Measurements from ENCODE around the gene FLT1. TPM values are rescaled to one million over a fixed set of nuclear protein-coding genes. Genes with fewer than 3 reads are reported as not detected.

Gene FLT1
- polyA plus RNA-seq, 2 of the 4 experiments (the other 2 are of a cell fraction): not detected

DNA sequence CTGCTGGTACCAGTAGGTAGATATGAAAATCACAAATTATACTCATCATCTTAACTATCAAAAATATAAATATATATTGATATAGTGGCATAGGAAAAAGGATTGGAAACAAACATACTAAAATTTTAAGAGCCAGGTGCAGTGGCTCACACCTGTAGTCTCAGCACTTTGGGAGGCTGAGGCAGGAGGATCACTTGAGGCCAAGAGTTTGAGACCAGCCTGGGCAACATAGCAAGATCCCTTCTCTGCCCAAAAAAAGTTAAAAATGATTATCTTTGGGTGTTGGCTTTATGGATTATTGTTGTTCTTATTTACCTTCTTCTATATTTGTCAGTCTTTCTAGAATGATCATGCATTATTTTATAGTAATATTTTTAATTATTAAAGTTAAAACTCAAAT lies 53.4 kb downstream of the FLT1 start:
- Histone ChIP-seq H3K4me2 (no peak overlapping the region), H3K9me3 (no peaks in the 10 kb centered on the region), H3K4me1 (no peaks in the 10 kb centered on the region), H3K4me3 (no peak overlapping the region), H3K27ac (no peak overlapping the region)
- ATAC-seq (no peak), DNase-seq (ENCODE audit: low read depth in 1 of 2, low spot score in 1 of 2) (no peak), FAIRE-seq (no peak)
- CTCF ChIA-PET: no interaction called here
- POLR2A ChIA-PET: no interaction called here
- no peak for TF ChIP-seq JUN (IDR thresholded peaks at IDR 0.05)
- TF ChIP-seq E2F6 (IDR thresholded peaks at IDR 0.05; ENCODE audit: borderline replicate concordance, low read depth): no peak
- no peak for TF ChIP-seq TFCP2L1 (CRISPR knock-in tag; IDR thresholded peaks at IDR 0.05)
- TF ChIP-seq, protein P1, sequence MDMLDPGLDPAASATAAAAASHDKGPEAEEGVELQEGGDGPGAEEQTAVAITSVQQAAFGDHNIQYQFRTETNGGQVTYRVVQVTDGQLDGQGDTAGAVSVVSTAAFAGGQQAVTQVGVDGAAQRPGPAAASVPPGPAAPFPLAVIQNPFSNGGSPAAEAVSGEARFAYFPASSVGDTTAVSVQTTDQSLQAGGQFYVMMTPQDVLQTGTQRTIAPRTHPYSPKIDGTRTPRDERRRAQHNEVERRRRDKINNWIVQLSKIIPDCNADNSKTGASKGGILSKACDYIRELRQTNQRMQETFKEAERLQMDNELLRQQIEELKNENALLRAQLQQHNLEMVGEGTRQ (IDR thresholded peaks at IDR 0.05): no peak
- TF ChIP-seq RCOR1 (IDR thresholded peaks at IDR 0.05; ENCODE audit: low read depth, low read length): no peak
- TF ChIP-seq ZFP36 (IDR thresholded peaks at IDR 0.05; ENCODE audit: borderline replicate concordance, partially characterized antibody): no peak
- TF ChIP-seq HES2 (IDR thresholded peaks at IDR 0.05): no peak
- no peak for TF ChIP-seq FOSL2 (IDR thresholded peaks at IDR 0.05)
- no peak for TF ChIP-seq FOSL2 (CRISPR knock-in tag; IDR thresholded peaks at IDR 0.05)
- no peak for TF ChIP-seq HOXA7 (CRISPR knock-in tag; IDR thresholded peaks at IDR 0.05)
- no peak for TF ChIP-seq CHD2 (IDR thresholded peaks at IDR 0.05; ENCODE audit: low read length, partially characterized antibody)
- no peak for TF ChIP-seq KDM1A (IDR thresholded peaks at IDR 0.05; ENCODE audit: low read depth)
- TF ChIP-seq TP53 (CRISPR knock-in tag; IDR thresholded peaks at IDR 0.05): no peak
- TF ChIP-seq EHF (CRISPR knock-in tag; IDR thresholded peaks at IDR 0.05): no peak
- TF ChIP-seq HOXB5 (CRISPR knock-in tag; IDR thresholded peaks at IDR 0.05): no peak
- no peak for TF ChIP-seq RAD21 (conservative IDR thresholded peaks at IDR 0.05 in 1 of 2, IDR thresholded peaks at IDR 0.05 in 1 of 2)
- no peak for TF ChIP-seq MYC (IDR thresholded peaks at IDR 0.05; ENCODE audit: borderline replicate concordance, low read length)
- no peak for TF ChIP-seq NR3C1 (IDR thresholded peaks at IDR 0.05)
- no peak for TF ChIP-seq NPAS2 (CRISPR knock-in tag; IDR thresholded peaks at IDR 0.05; ENCODE audit: borderline replicate concordance)
- no peak for TF ChIP-seq PBX3 (IDR thresholded peaks at IDR 0.05)

GRCh38 chr13:28440774-28441504 lies 54.0 kb downstream of the FLT1 start:
- 4% methylated on average over 4 of the region's 4 CpGs for WGBS (ENCODE audit: missing lambda C conversion rate)
- Histone ChIP-seq H3K27ac (no peak overlapping the region), H3K4me1 (no peaks in the 10 kb centered on the region), H3K4me2 (no peak overlapping the region), H3K9me3 (no peaks in the 10 kb centered on the region), H3K4me3 (no peak overlapping the region)
- no peak for DNase-seq (ENCODE audit: low read depth in 1 of 2, low spot score in 1 of 2)
- no peak for TF ChIP-seq NR3C1 (IDR thresholded peaks at IDR 0.05)
- no peak for TF ChIP-seq CEBPB (IDR thresholded peaks at IDR 0.05)
- no peak for TF ChIP-seq HDAC2 (IDR thresholded peaks at IDR 0.05)
- no peak for TF ChIP-seq ZC3H11A (IDR thresholded peaks at IDR 0.05)
- TF ChIP-seq MYC (IDR thresholded peaks at IDR 0.05; ENCODE audit: borderline replicate concordance, low read length): no peak
- TF ChIP-seq, protein P2, sequence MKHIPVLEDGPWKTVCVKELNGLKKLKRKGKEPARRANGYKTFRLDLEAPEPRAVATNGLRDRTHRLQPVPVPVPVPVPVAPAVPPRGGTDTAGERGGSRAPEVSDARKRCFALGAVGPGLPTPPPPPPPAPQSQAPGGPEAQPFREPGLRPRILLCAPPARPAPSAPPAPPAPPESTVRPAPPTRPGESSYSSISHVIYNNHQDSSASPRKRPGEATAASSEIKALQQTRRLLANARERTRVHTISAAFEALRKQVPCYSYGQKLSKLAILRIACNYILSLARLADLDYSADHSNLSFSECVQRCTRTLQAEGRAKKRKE (CRISPR knock-in tag; IDR thresholded peaks at IDR 0.05; ENCODE audit: low read depth): no peak
- TF ChIP-seq CBX2 (IDR thresholded peaks at IDR 0.05; ENCODE audit: borderline replicate concordance, low read depth): no peak
- ChIA-PET POLR2A (no interaction called here), CTCF (no interaction called here)
- no peak for FAIRE-seq
- ATAC-seq: no peak

Measured in A549 (cell line).